SK-N-SH (cell line): ENCODE data around the gene EVA1A. TPM values are rescaled to one million over a fixed set of nuclear protein-coding genes. Genes with fewer than 3 reads are reported as not detected.

ENCODE experiments used
- CTCF ChIA-PET: fragments of 300-600, 350-600 bp; formaldehyde crosslinking; extraction: SDS; loops from one replicate; lab custom pipeline; 2021; lab: Yijun Ruan, JAX
- POLR2A ChIA-PET: fragments of 350-600 bp; sonication (Branson Sonifier 250); formaldehyde crosslinking; extraction: SDS; loops from one replicate; lab custom pipeline; 2020; ENCODE audit warnings: antibody characterized with exemption, inconsistent platforms; lab: Yijun Ruan, JAX
- DNase-seq: peaks from one replicate; pipeline ENCODE4 v3.0.0; 2012
- H2AFZ ChIP-seq: fragments of 200-600 bp; sonication (generic); 2 replicates; pipeline ENCODE4 v1.8.1; 2016; ENCODE audit warnings: antibody characterized with exemption, mild to moderate bottlenecking, low read depth
- H3F3A ChIP-seq: fragments of 200-600 bp; sonication (generic); replicated peaks from 2 replicates; pipeline ENCODE3; 2016; ENCODE audit warnings: antibody characterized with exemption, mild to moderate bottlenecking; ENCODE audit not compliant: insufficient read depth
- H3K27ac ChIP-seq, 2 experiments: fragments of 200-500 bp in 1 of 2; fragments of 200-600 bp in 1 of 2; sonication (Bioruptor generic) in 1 of 2; sonication (generic), shearing (Covaris generic) in 1 of 2; 2 replicates each; pipeline versions ENCODE4 v1.5.1 to v1.6.1; 2014 to 2016; ENCODE audit warnings: low read depth in 2 of 2, inconsistent platforms in 1 of 2, low read length in 1 of 2, mild to moderate bottlenecking in 1 of 2, mixed read lengths in 1 of 2
- H3K27me3 ChIP-seq: fragments of 200-600 bp; sonication (generic), shearing (Covaris generic); 2 replicates; pipeline ENCODE4 v1.6.1; 2016; ENCODE audit warnings: mixed run types; ENCODE audit not compliant: insufficient read depth
- H3K36me3 ChIP-seq, 2 experiments: fragments of 200-500 bp in 1 of 2; fragments of 200-600 bp in 1 of 2; sonication (Bioruptor generic) in 1 of 2; sonication (generic) in 1 of 2; replicated peaks in 1 of 2; 2 replicates each; pipeline versions ENCODE3 to v1.5.1; 2014 to 2016; ENCODE audit warnings: low read length in 1 of 2, mild to moderate bottlenecking in 1 of 2; ENCODE audit not compliant: insufficient read depth in 2 of 2, control insufficient read depth in 1 of 2
- H3K4me1 ChIP-seq, 2 experiments: fragments of 200-500 bp in 1 of 2; fragments of 200-600 bp in 1 of 2; sonication (Bioruptor generic) in 1 of 2; sonication (generic), shearing (Covaris generic) in 1 of 2; 2 replicates each; pipeline versions ENCODE4 v1.5.1 to v1.6.1; 2014 to 2016; ENCODE audit warnings: low read depth in 1 of 2, low read length in 1 of 2, mixed run types in 1 of 2; ENCODE audit not compliant: insufficient read depth in 2 of 2, control insufficient read depth in 1 of 2
- H3K4me2 ChIP-seq: fragments of 200-600 bp; sonication (generic), shearing (Covaris generic); 2 replicates; pipeline ENCODE4 v1.6.1; 2017; ENCODE audit warnings: mixed run types
- H3K4me3 ChIP-seq, 2 experiments: fragments of 200-500 bp in 1 of 2; fragments of 200-600 bp in 1 of 2; sonication (Bioruptor generic) in 1 of 2; sonication (generic), shearing (Covaris generic) in 1 of 2; 2 replicates each; pipeline versions ENCODE4 v1.5.1 to v1.8.1; 2014 to 2016; ENCODE audit warnings: low read depth in 2 of 2, inconsistent platforms in 1 of 2, low read length in 1 of 2, mild to moderate bottlenecking in 1 of 2, mixed read lengths in 1 of 2, moderate library complexity in 1 of 2
- H3K79me2 ChIP-seq: fragments of 200-600 bp; sonication (generic); 2 replicates; pipeline ENCODE4 v1.8.1; 2017; ENCODE audit warnings: mild to moderate bottlenecking; ENCODE audit not compliant: insufficient read depth
- H3K9ac ChIP-seq: fragments of 200-600 bp; sonication (generic); 2 replicates; pipeline ENCODE4 v1.6.1; 2017; ENCODE audit warnings: mixed run types
- H3K9me2 ChIP-seq: fragments of 200-600 bp; sonication (generic); 2 replicates; pipeline ENCODE4 v1.6.1; 2017; ENCODE audit warnings: mixed run types
- H3K9me3 ChIP-seq: fragments of 200-600 bp; sonication (generic); 2 replicates; pipeline ENCODE4 v1.6.1; 2017; ENCODE audit warnings: mixed run types, mild to moderate bottlenecking, moderate library complexity
- H4K20me1 ChIP-seq: fragments of 200-600 bp; sonication (generic); 2 replicates; pipeline ENCODE4 v1.6.1; 2017; ENCODE audit warnings: mild to moderate bottlenecking, mixed run types; ENCODE audit not compliant: insufficient read depth
- ELF1 ChIP-seq: IDR thresholded peaks from 2 replicates; pipeline ENCODE4 v1.4.0; 2012
- EP300 ChIP-seq, 2 experiments: IDR thresholded peaks; 2 replicates each; pipeline versions ENCODE4 v1.4.0 to v1.6.1; 2012; ENCODE audit warnings: borderline replicate concordance in 1 of 2, low read depth in 1 of 2, low read length in 1 of 2
- FOXM1 ChIP-seq: IDR thresholded peaks from 2 replicates; pipeline ENCODE4 v1.4.0; 2012; ENCODE audit warnings: low read depth, mild to moderate bottlenecking
- GABPA ChIP-seq: IDR thresholded peaks from 2 replicates; pipeline ENCODE4 v1.4.0; 2012; ENCODE audit warnings: low read depth, mild to moderate bottlenecking
- JUND ChIP-seq: IDR thresholded peaks from 2 replicates; pipeline ENCODE4 v1.4.0; 2012
- MXI1 ChIP-seq: IDR thresholded peaks from 2 replicates; pipeline ENCODE4 v1.6.1; 2012; ENCODE audit warnings: mild to moderate bottlenecking, low read depth, low read length, improper control_type of control experiment
- NFIC ChIP-seq: IDR thresholded peaks from 2 replicates; pipeline ENCODE4 v1.4.0; 2012; ENCODE audit warnings: borderline replicate concordance
- RAD21 ChIP-seq: IDR thresholded peaks from 2 replicates; pipeline ENCODE4 v1.6.1; 2012; ENCODE audit warnings: mild to moderate bottlenecking, low read length
- RCOR1 ChIP-seq: fragments of 150-350 bp; IDR thresholded peaks from 2 replicates; pipeline ENCODE4 v1.6.1; 2017; ENCODE audit warnings: antibody characterized with exemption, low read length
- SIN3A ChIP-seq: IDR thresholded peaks from 2 replicates; pipeline ENCODE4 v1.6.1; 2012; ENCODE audit warnings: low read depth, mild to moderate bottlenecking, low read length, moderate library complexity, borderline replicate concordance
- TAF1 ChIP-seq: IDR thresholded peaks from 2 replicates; pipeline ENCODE4 v1.6.1; 2012; ENCODE audit warnings: low read depth, mild to moderate bottlenecking, low read length, moderate library complexity, borderline replicate concordance
- TCF12 ChIP-seq: IDR thresholded peaks from 2 replicates; pipeline ENCODE4 v1.4.0; 2012
- TEAD4 ChIP-seq: IDR thresholded peaks from 2 replicates; pipeline ENCODE4 v1.4.0; 2012; ENCODE audit warnings: mild to moderate bottlenecking, borderline replicate concordance; ENCODE audit not compliant: insufficient read depth
- polyA plus RNA-seq, 3 experiments: library from polyadenylated mRNA; depleted of rRNA; stranded (reverse); fragments of >200 nt; gene quantifications; 2 replicates each; pipeline ENCODE4 v1.2.3, GENCODE V29; 2012
- TF ChIP-seq, protein P1 (sequence below): IDR thresholded peaks from 2 replicates; pipeline ENCODE4; 2012
- TF ChIP-seq, protein P2 (sequence below): fragments of 200-600 bp; sonication (generic); IDR thresholded peaks from 2 replicates; pipeline ENCODE4 v1.6.1; 2017; ENCODE audit warnings: antibody characterized with exemption, mild to moderate bottlenecking, moderate library complexity

EVA1A gene
- polyA plus RNA-seq, 1 of the 3 experiments (the other 2 are of a cell fraction) = 93.0 TPM

DNA sequence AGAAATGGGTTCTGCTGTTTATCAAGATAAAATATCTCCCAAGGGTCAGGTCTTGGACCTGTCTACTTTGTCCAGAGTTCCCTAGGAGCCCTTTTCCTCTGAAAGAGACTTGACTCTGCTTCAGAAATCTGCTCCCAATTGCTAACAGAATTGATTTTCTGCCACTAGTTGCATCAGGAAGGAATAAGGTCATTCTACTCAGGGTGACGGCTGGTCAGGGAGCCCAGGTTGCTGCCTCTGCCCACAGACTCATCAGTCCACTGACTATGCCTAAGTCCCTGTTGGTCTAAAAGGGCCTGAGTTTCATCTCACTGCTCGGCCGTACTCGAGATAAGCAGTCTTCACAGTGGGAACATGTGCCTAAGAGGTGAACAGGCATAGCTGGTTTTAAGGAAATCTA is 61.2 kb downstream of the EVA1A start (continued):
- TF ChIP-seq SIN3A (no peak), TCF12 (no peak), NFIC (no peak)
- TF ChIP-seq, protein P1, sequence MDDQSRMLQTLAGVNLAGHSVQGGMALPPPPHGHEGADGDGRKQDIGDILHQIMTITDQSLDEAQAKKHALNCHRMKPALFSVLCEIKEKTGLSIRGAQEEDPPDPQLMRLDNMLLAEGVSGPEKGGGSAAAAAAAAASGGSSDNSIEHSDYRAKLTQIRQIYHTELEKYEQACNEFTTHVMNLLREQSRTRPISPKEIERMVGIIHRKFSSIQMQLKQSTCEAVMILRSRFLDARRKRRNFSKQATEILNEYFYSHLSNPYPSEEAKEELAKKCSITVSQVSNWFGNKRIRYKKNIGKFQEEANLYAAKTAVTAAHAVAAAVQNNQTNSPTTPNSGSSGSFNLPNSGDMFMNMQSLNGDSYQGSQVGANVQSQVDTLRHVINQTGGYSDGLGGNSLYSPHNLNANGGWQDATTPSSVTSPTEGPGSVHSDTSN = no peak

DNA sequence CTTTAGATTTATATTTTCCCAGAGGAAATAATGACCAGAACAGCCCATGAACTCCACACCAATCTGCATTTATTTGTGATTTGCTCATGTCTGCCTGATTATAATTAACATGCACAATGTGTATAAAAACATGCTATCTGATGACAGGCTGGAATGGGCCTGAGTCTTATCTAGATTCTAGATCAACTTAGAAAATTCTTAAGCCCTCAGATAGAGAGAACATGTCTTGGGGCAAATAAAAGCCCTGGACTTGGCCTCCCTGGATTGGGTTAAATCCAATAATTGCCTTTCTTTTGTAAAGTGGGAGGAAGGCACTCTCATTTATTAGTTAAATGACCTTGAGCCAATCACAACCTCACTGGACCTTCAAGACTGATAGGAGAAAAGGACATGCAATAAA is 61.8 kb downstream of the EVA1A start:
- Histone ChIP-seq H3K27ac (peak overlapping the region; percentile 56 to 94; a peak in 3 of 4 replicates), H3K79me2 (peaks cover 89% of the 10 kb centered on the region), H3K9me3 (no peaks in the 10 kb centered on the region), H3F3A (peaks cover 42% of the 10 kb centered on the region), H3K4me3 (no peak overlapping the region), H2AFZ (no peak overlapping the region), H3K9ac (no peak overlapping the region), H3K9me2 (no peaks in the 10 kb centered on the region), H3K36me3 (peaks cover 13 to 33% of the 10 kb centered on the region in 2 experiments), H3K4me1 (peaks cover 10 to 49% of the 10 kb centered on the region in 2 experiments), H3K4me2 (peak overlapping the region; percentile 1; the same call in 1 of the 2 replicates), H4K20me1 (peaks cover 22% of the 10 kb centered on the region), H3K27me3 (no peaks in the 10 kb centered on the region)
- CTCF ChIA-PET = interaction anchor here (0.6 to 1.3 kb wide), 2 partner anchors 110 to 129 kb away, joined by 4 to 6 read pairs; no protein-coding TSS in a partner anchor
- TF ChIP-seq JUND = 0 out of 2 replicates have a peak, but pooled peaks have one; percentile 14
- 0 out of 2 replicates have a peak, but pooled peaks have one; percentile 19 for TF ChIP-seq TEAD4
- TF ChIP-seq EP300 (IDR thresholded peaks at IDR 0.05; ENCODE audit: borderline replicate concordance in 1 of 2, low read depth in 1 of 2, low read length in 1 of 2) = peak in 1 of 2 experiments; percentile 46; a peak in 1 of 4 replicates
- no peak for TF ChIP-seq RAD21
- no peak for TF ChIP-seq FOXM1
- TF ChIP-seq, protein P1 = peak; percentile 70
- no peak for TF ChIP-seq TAF1
- no peak for TF ChIP-seq MXI1
- TF ChIP-seq ELF1 = no peak
- peak; percentile 75 for TF ChIP-seq TCF12
- TF ChIP-seq NFIC = peak; percentile 24; the same call in 1 of the 2 replicates
- no peak for TF ChIP-seq RCOR1
- TF ChIP-seq GABPA = no peak
- TF ChIP-seq, protein P2, sequence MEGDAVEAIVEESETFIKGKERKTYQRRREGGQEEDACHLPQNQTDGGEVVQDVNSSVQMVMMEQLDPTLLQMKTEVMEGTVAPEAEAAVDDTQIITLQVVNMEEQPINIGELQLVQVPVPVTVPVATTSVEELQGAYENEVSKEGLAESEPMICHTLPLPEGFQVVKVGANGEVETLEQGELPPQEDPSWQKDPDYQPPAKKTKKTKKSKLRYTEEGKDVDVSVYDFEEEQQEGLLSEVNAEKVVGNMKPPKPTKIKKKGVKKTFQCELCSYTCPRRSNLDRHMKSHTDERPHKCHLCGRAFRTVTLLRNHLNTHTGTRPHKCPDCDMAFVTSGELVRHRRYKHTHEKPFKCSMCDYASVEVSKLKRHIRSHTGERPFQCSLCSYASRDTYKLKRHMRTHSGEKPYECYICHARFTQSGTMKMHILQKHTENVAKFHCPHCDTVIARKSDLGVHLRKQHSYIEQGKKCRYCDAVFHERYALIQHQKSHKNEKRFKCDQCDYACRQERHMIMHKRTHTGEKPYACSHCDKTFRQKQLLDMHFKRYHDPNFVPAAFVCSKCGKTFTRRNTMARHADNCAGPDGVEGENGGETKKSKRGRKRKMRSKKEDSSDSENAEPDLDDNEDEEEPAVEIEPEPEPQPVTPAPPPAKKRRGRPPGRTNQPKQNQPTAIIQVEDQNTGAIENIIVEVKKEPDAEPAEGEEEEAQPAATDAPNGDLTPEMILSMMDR = no peak
- POLR2A ChIA-PET = no interaction called here
- no peak for DNase-seq
